Effector memory CD8-positive, alpha-beta T cell (primary cell): ENCODE measurements around the gene LBX2.

Experiments
- ATAC-seq: fragments of 150-1000 bp; cut with Tn5 transposase; replicated peaks from 2 replicates; pipeline ENCODE4 v1.10.0; 2021; ENCODE audit warnings: mild to moderate bottlenecking, moderate library complexity
- DNase-seq, 3 experiments: peaks; one replicate each; pipeline ENCODE4 v3.0.0; 2021
- H3K27ac Mint-ChIP-seq, 2 donors: one replicate each; pipeline ENCODE4 v1.8.0; 2022; ENCODE audit warnings: mild to moderate bottlenecking in 2 of 2, mixed read lengths in 2 of 2, moderate library complexity in 2 of 2
- H3K27me3 Mint-ChIP-seq, 2 donors: one replicate each; pipeline ENCODE4 v1.8.0; 2022; ENCODE audit warnings: mixed read lengths in 2 of 2
- H3K36me3 Mint-ChIP-seq: one replicate; pipeline ENCODE4 v1.8.0; 2022; ENCODE audit warnings: mild to moderate bottlenecking, moderate library complexity, mixed read lengths; ENCODE audit not compliant: insufficient read depth
- H3K4me1 Mint-ChIP-seq, 2 donors: one replicate each; pipeline ENCODE4 v1.8.0; 2022; ENCODE audit warnings: low read depth in 2 of 2, mixed read lengths in 2 of 2
- H3K4me3 Mint-ChIP-seq, 2 donors: one replicate each; pipeline ENCODE4 v1.8.0; 2022; ENCODE audit warnings: mild to moderate bottlenecking in 2 of 2, mixed read lengths in 2 of 2, moderate library complexity in 2 of 2
- H3K9me3 Mint-ChIP-seq, 2 donors: one replicate each; pipeline ENCODE4 v1.8.0; 2022; ENCODE audit warnings: mixed read lengths in 2 of 2

The LBX2 gene

GRCh38 chr2:74504591-74504990, 5.2 kb upstream of the LBX2 start:
- Mint-ChIP-seq H3K4me1 (peaks cover 37 to 53% of the 10 kb centered on the region in 2 donors), H3K27ac (peak overlapping the region in 1 of 2 donors; percentile 9), H3K9me3 (no peaks in the 10 kb centered on the region), H3K36me3 (peaks cover 42% of the 10 kb centered on the region), H3K27me3 (peaks cover 0 to 46% of the 10 kb centered on the region in 2 donors), H3K4me3 (peak overlapping the region; percentile 69 to 77)
- no peak for ATAC-seq
- DNase-seq: no peak

GRCh38 chr2:74503506-74504475, 4.4 kb upstream of the LBX2 start:
- peaks cover 42% of the 10 kb centered on the region for H3K36me3 Mint-ChIP-seq
- peak overlapping the region in 1 of 2 donors; percentile 77 for H3K27ac Mint-ChIP-seq

GRCh38 chr2:74502720-74503505, 3.5 kb upstream of the LBX2 start:
- ATAC-seq (no peak), DNase-seq (peak in 1 of 3 experiments; percentile 32)
- no peaks in the 10 kb centered on the region for H3K9me3 Mint-ChIP-seq
- peaks cover 33% of the 10 kb centered on the region for H3K36me3 Mint-ChIP-seq
- peak overlapping the region; percentile 69 to 77 for H3K4me3 Mint-ChIP-seq
- peaks cover 6 to 63% of the 10 kb centered on the region in 2 donors for H3K27me3 Mint-ChIP-seq
- peak overlapping the region in 1 of 2 donors; percentile 77 for H3K27ac Mint-ChIP-seq
- peaks cover 42 to 60% of the 10 kb centered on the region in 2 donors for H3K4me1 Mint-ChIP-seq

More at GRCh38 chr2:74503506-74504475, 4.4 kb upstream of the LBX2 start:
- peak overlapping the region; percentile 69 to 77 for H3K4me3 Mint-ChIP-seq
- H3K27me3 Mint-ChIP-seq: peaks cover 0 to 54% of the 10 kb centered on the region in 2 donors
- no peaks in the 10 kb centered on the region for H3K9me3 Mint-ChIP-seq
- ATAC-seq: no peak
- no peak for DNase-seq
- H3K4me1 Mint-ChIP-seq: peaks cover 42 to 58% of the 10 kb centered on the region in 2 donors

GRCh38 chr2:74502147-74502719, 2.8 kb upstream of the LBX2 start:
- H3K4me1 Mint-ChIP-seq: peaks cover 37 to 54% of the 10 kb centered on the region in 2 donors
- peaks cover 27% of the 10 kb centered on the region for H3K36me3 Mint-ChIP-seq
- H3K27ac Mint-ChIP-seq: no peak overlapping the region
- H3K9me3 Mint-ChIP-seq: no peaks in the 10 kb centered on the region
- DNase-seq (no peak), ATAC-seq (no peak)
- peaks cover 6 to 68% of the 10 kb centered on the region in 2 donors for H3K27me3 Mint-ChIP-seq
- H3K4me3 Mint-ChIP-seq: peak overlapping the region; percentile 69 to 77

- Mint-ChIP-seq H3K4me3 (peak overlapping the region; percentile 69 to 77), H3K27ac (no peak overlapping the region), H3K36me3 (peaks cover 22% of the 10 kb centered on the region), H3K27me3 (peaks cover 6 to 68% of the 10 kb centered on the region in 2 donors), H3K4me1 (peaks cover 30 to 47% of the 10 kb centered on the region in 2 donors), H3K9me3 (no peaks in the 10 kb centered on the region)
- no peak for ATAC-seq
- no peak for DNase-seq
Observed at GRCh38 chr2:74501335-74502071, 2.1 kb upstream of the LBX2 start.

GRCh38 chr2:74500578-74500946, 1.2 kb upstream of the LBX2 start:
- Mint-ChIP-seq H3K36me3 (peaks cover 22% of the 10 kb centered on the region), H3K4me3 (no peak overlapping the region), H3K27ac (no peak overlapping the region), H3K27me3 (peaks cover 6 to 68% of the 10 kb centered on the region in 2 donors), H3K4me1 (peaks cover 27 to 46% of the 10 kb centered on the region in 2 donors), H3K9me3 (no peaks in the 10 kb centered on the region)
- DNase-seq (no peak), ATAC-seq (no peak)

- no peak overlapping the region for H3K27ac Mint-ChIP-seq
- H3K4me1 Mint-ChIP-seq: peaks cover 27 to 44% of the 10 kb centered on the region in 2 donors
- H3K4me3 Mint-ChIP-seq: peak overlapping the region in 1 of 2 donors; percentile 25
- DNase-seq: no peak
- H3K9me3 Mint-ChIP-seq: no peaks in the 10 kb centered on the region
- peaks cover 17% of the 10 kb centered on the region for H3K36me3 Mint-ChIP-seq
- peaks cover 6 to 68% of the 10 kb centered on the region in 2 donors for H3K27me3 Mint-ChIP-seq
- no peak for ATAC-seq
Observed at GRCh38 chr2:74499940-74500577, 656 bp upstream of the LBX2 start.

GRCh38 chr2:74498500-74499266, 720 bp downstream of the LBX2 start:
- no peak for DNase-seq
- peak overlapping the region; percentile 82 to 93 for H3K4me3 Mint-ChIP-seq
- H3K27me3 Mint-ChIP-seq: peaks cover 6 to 56% of the 10 kb centered on the region in 2 donors
- peaks cover 8% of the 10 kb centered on the region for H3K36me3 Mint-ChIP-seq
- no peaks in the 10 kb centered on the region for H3K9me3 Mint-ChIP-seq
- H3K4me1 Mint-ChIP-seq: peaks cover 19 to 34% of the 10 kb centered on the region in 2 donors
- ATAC-seq: peak; percentile 39
- peak overlapping the region; percentile 8 to 81 for H3K27ac Mint-ChIP-seq

GRCh38 chr2:74497777-74498499, 1.5 kb downstream of the LBX2 start:
- Mint-ChIP-seq H3K4me1 (peaks cover 19 to 28% of the 10 kb centered on the region in 2 donors), H3K36me3 (peaks cover 10% of the 10 kb centered on the region), H3K9me3 (no peaks in the 10 kb centered on the region), H3K27me3 (peaks cover 6 to 53% of the 10 kb centered on the region in 2 donors), H3K4me3 (peak overlapping the region; percentile 82 to 93), H3K27ac (peak overlapping the region in 1 of 2 donors; percentile 81)
- DNase-seq (no peak), ATAC-seq (peak; percentile 55)

- H3K27ac Mint-ChIP-seq: peak overlapping the region in 1 of 2 donors; percentile 81
- no peak for ATAC-seq
Observed at GRCh38 chr2:74496997-74497776, 2.2 kb downstream of the LBX2 start.

More at GRCh38 chr2:74496997-74497776, 2.2 kb downstream of the LBX2 start:
- no peak for DNase-seq
- H3K4me1 Mint-ChIP-seq: peaks cover 19 to 23% of the 10 kb centered on the region in 2 donors
- H3K36me3 Mint-ChIP-seq: peaks cover 12% of the 10 kb centered on the region
- no peaks in the 10 kb centered on the region for H3K9me3 Mint-ChIP-seq
- H3K4me3 Mint-ChIP-seq: peak overlapping the region; percentile 82 to 93
- H3K27me3 Mint-ChIP-seq: peaks cover 6 to 47% of the 10 kb centered on the region in 2 donors
